Upper lobe of left lung (tissue), 6 donors: ENCODE results near the gene CDKAL1. TPM values are rescaled to one million over a fixed set of nuclear protein-coding genes. Genes with fewer than 3 reads are reported as not detected.

ENCODE experiments used
- ATAC-seq, 2 donors: fragments of 200-7000 bp; cut with Tn5 transposase; one replicate each; pipeline ENCODE4 v1.9.1; 2022; ENCODE audit warnings: mild to moderate bottlenecking in 2 of 2, moderate library complexity in 2 of 2; ENCODE audit not compliant: low FRiP score in 2 of 2
- DNase-seq, 2 donors: peaks; one replicate each; pipeline ENCODE4 v3.0.0-alpha.2; 2019 to 2020
- H3K27ac ChIP-seq, 4 donors: fragments of 200-600 bp; sonication (generic); one replicate each; pipeline ENCODE4 v1.5.1; 2016 to 2019
- H3K27me3 ChIP-seq, 4 donors: fragments of 200-600 bp; sonication (generic); one replicate each; pipeline ENCODE4 v1.5.1; 2017 to 2019
- H3K36me3 ChIP-seq, 4 donors: fragments of 200-600 bp; sonication (generic); one replicate each; pipeline ENCODE4 v1.5.1; 2016 to 2019
- H3K4me1 ChIP-seq, 4 donors: fragments of 200-600 bp; sonication (generic); one replicate each; pipeline ENCODE4 v1.5.1; 2018 to 2019
- H3K4me3 ChIP-seq, 4 donors: fragments of 200-600 bp; sonication (generic); one replicate each; pipeline ENCODE4 v1.5.1; 2017 to 2019; ENCODE audit warnings: mild to moderate bottlenecking in 2 of 4, moderate library complexity in 1 of 4
- H3K9me3 ChIP-seq, 4 donors: fragments of 200-600 bp; sonication (generic); one replicate each; pipeline ENCODE4 v1.5.1; 2018 to 2019
- EP300 ChIP-seq, 4 donors: sonication (generic); formaldehyde crosslinking; IDR thresholded peaks; one replicate each; pipeline ENCODE4 v1.5.1; 2017; ENCODE audit warnings: antibody characterized with exemption in 4 of 4, control low read depth in 2 of 4
- POLR2A ChIP-seq, 4 donors: fragments of 450-650 bp; IDR thresholded peaks; one replicate each; pipeline ENCODE4 v1.5.1; 2016 to 2017; ENCODE audit warnings: antibody characterized with exemption in 4 of 4, mild to moderate bottlenecking in 2 of 4
- POLR2AphosphoS5 ChIP-seq, 2 donors: sonication (generic); formaldehyde crosslinking; IDR thresholded peaks; one replicate each; pipeline ENCODE4 v1.5.1; 2017; ENCODE audit warnings: antibody characterized with exemption in 2 of 2
- WGBS, 2 donors: methylation state at CpG; one replicate each; pipeline ENCODE4 v1.1.5; 2017 to 2018; 5-methylcytosine and 5-hydroxymethylcytosine counted together
- total RNA-seq, 6 donors: library from RNA; depleted of rRNA in 4 of 6; stranded (reverse); fragments of >200 nt in 4 of 6; gene quantifications; one replicate each; pipeline versions ENCODE4 v1.1.0 to v1.2.1, GENCODE V29; 2016 to 2021
- TF ChIP-seq, protein P1 (sequence below), 6 experiments: fragments of 450-650 bp in 4 of 6; fragments of 200-600 bp in 2 of 6; sonication (generic) in 2 of 6; IDR thresholded peaks; one replicate each; pipeline ENCODE4 v1.5.1; 2016 to 2019; ENCODE audit warnings: antibody characterized with exemption in 6 of 6
- donor health status: DM: no; HTN: no; CAD: no; lungs with moderate emphysema.
- donor health status: DM: no; HTN: yes; CAD: no; lungs with severe emphysema.

CDKAL1 gene
- total RNA-seq, 6 donors from 2014 or later = 9.4 to 22.6 (median 13.8) TPM

GRCh38 chr6:21070620-21071019, 536.4 kb downstream of the CDKAL1 start:
- Histone ChIP-seq H3K27me3 (no peaks in the 10 kb centered on the region), H3K27ac (no peak overlapping the region), H3K4me3 (no peak overlapping the region), H3K4me1 (no peaks in the 10 kb centered on the region), H3K9me3 (no peaks in the 10 kb centered on the region), H3K36me3 (no peaks in the 10 kb centered on the region)
- ATAC-seq (no peak), DNase-seq (no peak)
- WGBS, 2 donors = 56 to 58% methylated on average over 2 of the region's 2 CpGs
- TF ChIP-seq, protein P1, sequence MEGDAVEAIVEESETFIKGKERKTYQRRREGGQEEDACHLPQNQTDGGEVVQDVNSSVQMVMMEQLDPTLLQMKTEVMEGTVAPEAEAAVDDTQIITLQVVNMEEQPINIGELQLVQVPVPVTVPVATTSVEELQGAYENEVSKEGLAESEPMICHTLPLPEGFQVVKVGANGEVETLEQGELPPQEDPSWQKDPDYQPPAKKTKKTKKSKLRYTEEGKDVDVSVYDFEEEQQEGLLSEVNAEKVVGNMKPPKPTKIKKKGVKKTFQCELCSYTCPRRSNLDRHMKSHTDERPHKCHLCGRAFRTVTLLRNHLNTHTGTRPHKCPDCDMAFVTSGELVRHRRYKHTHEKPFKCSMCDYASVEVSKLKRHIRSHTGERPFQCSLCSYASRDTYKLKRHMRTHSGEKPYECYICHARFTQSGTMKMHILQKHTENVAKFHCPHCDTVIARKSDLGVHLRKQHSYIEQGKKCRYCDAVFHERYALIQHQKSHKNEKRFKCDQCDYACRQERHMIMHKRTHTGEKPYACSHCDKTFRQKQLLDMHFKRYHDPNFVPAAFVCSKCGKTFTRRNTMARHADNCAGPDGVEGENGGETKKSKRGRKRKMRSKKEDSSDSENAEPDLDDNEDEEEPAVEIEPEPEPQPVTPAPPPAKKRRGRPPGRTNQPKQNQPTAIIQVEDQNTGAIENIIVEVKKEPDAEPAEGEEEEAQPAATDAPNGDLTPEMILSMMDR (IDR thresholded peaks at IDR 0.05) = no peak
- TF ChIP-seq EP300 (IDR thresholded peaks at IDR 0.05) = no peak
- no peak for TF ChIP-seq POLR2A (IDR thresholded peaks at IDR 0.05)
- TF ChIP-seq POLR2AphosphoS5 (IDR thresholded peaks at IDR 0.05) = no peak

DNA sequence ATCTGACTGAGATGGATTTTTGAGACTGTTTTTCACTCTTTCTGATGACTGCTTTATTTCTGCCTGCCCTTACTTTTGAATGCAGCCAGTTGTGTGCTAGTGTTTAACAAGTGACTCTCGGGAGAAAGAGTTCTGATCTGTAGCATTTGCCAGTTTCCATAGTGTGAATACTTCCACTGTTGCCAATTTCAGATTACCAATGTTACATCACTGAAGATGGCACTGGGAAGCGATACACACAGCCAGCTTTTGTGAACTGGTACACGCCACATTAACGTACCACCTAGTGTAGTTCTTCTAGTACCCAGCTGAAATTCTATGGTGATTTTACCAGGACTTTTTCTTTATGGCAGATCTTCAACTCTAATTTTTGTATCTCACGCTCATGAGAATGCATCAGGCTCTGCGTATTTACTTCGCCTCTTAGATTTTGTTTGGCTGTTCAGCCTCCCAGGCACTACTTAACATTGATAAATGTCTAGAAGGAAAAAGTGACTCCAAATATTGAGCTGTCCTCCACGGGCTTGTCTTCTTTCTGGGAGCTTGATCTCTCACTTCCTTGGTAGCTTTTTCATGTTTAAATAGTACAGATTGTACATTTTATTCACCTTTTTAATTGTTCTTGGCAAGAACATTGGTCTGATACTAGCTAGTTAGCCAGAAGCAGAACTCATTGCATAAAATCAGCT, 537.7 kb downstream of the CDKAL1 start:
- Histone ChIP-seq H3K4me3 (no peak overlapping the region), H3K36me3 (no peaks in the 10 kb centered on the region), H3K9me3 (no peaks in the 10 kb centered on the region), H3K27me3 (no peaks in the 10 kb centered on the region), H3K4me1 (no peaks in the 10 kb centered on the region), H3K27ac (no peak overlapping the region)
- TF ChIP-seq, protein P1 (IDR thresholded peaks at IDR 0.05) = no peak
- TF ChIP-seq POLR2A (IDR thresholded peaks at IDR 0.05) (no peak), POLR2AphosphoS5 (IDR thresholded peaks at IDR 0.05) (no peak), EP300 (IDR thresholded peaks at IDR 0.05) (no peak)
- DNase-seq (no peak), ATAC-seq (no peak)
- WGBS, 2 donors = 79 to 92% methylated on average over 8 of the region's 8 CpGs

GRCh38 chr6:21073318-21073839, 539.1 kb downstream of the CDKAL1 start:
- DNase-seq = no peak
- Histone ChIP-seq H3K4me3 (no peak overlapping the region), H3K27ac (no peak overlapping the region), H3K36me3 (no peaks in the 10 kb centered on the region), H3K9me3 (peaks cover 0 to 2% (median 0%) of the 10 kb centered on the region in 4 donors), H3K27me3 (no peaks in the 10 kb centered on the region), H3K4me1 (no peaks in the 10 kb centered on the region)
- WGBS, 2 donors = 83 to 90% methylated on average over 2 of the region's 2 CpGs
- no peak for TF ChIP-seq POLR2A (IDR thresholded peaks at IDR 0.05)
- TF ChIP-seq EP300 (IDR thresholded peaks at IDR 0.05) = no peak
- TF ChIP-seq, protein P1 (IDR thresholded peaks at IDR 0.05) = no peak
- no peak for TF ChIP-seq POLR2AphosphoS5 (IDR thresholded peaks at IDR 0.05)
- no peak for ATAC-seq

DNA sequence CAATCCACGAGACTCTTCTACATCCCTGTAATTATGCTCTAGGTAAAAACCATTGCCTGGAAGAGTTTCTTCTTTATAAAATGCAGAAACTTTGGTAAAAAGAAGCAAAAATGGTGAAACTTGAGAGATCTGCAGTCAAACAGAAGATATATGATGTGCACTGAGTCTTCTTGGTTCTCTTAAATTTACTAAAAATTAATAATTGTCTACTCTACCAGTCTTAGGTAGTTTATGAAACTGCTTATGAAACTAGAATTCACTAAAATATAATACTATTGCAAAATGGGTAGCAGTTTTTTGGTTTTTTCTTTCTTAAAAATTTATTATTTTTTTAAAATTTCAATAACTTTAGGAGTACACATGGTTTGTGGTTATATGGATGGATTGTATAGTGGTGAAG, 540.2 kb downstream of the CDKAL1 start:
- H3K4me1 ChIP-seq = no peaks in the 10 kb centered on the region
- 96 to 97% methylated on average over 1 of the region's 1 CpG for WGBS, 2 donors

More for the DNA sequence above, 540.2 kb downstream of the CDKAL1 start:
- no peak for ATAC-seq
- Histone ChIP-seq H3K9me3 (peaks cover 0 to 2% (median 0%) of the 10 kb centered on the region in 4 donors), H3K27ac (no peak overlapping the region), H3K36me3 (no peaks in the 10 kb centered on the region), H3K27me3 (no peaks in the 10 kb centered on the region), H3K4me3 (no peak overlapping the region)
- no peak for DNase-seq
- no peak for TF ChIP-seq POLR2A (IDR thresholded peaks at IDR 0.05)
- TF ChIP-seq, protein P1 (IDR thresholded peaks at IDR 0.05) = no peak
- TF ChIP-seq EP300 (IDR thresholded peaks at IDR 0.05) = no peak
- no peak for TF ChIP-seq POLR2AphosphoS5 (IDR thresholded peaks at IDR 0.05)
